ENCODE results near the gene TMEM126B.

Gene TMEM126B

GRCh38 chr11:85590848-85591483 is 37.4 kb upstream of the TMEM126B start:
- Histone ChIP-seq H3K9me2 (replicated peaks; ENCODE audit: low read depth, low read length) (no peaks in the 10 kb centered on the region), H2AFZ (ENCODE audit: low read length) (no peak overlapping the region), H3K36me3 (ENCODE audit: insufficient read depth, low read length) (no peaks in the 10 kb centered on the region), H3K4me2 (ENCODE audit: low read depth, low read length, poor library complexity, severe bottlenecking) (no peak overlapping the region), H3K4me1 (ENCODE audit: insufficient read depth, low read length, poor library complexity, severe bottlenecking) (no peaks in the 10 kb centered on the region), H3K79me2 (ENCODE audit: insufficient read depth, low read length) (no peaks in the 10 kb centered on the region), H4K20me1 (ENCODE audit: insufficient read depth, low read length, poor library complexity, severe bottlenecking) (no peaks in the 10 kb centered on the region), H3K4me3 (ENCODE audit: low read length, poor library complexity, severe bottlenecking) (no peak overlapping the region), H3K9ac (ENCODE audit: low read depth, low read length, poor library complexity, severe bottlenecking) (no peak overlapping the region), H3K27me3 (ENCODE audit: insufficient read depth, low read length, poor library complexity, severe bottlenecking) (no peaks in the 10 kb centered on the region), H3F3A (ENCODE audit: low read depth) (no peaks in the 10 kb centered on the region), H3K9me3 (ENCODE audit: insufficient read depth, low read depth, low read length) (no peaks in the 10 kb centered on the region)
- TF ChIP-seq EZH2phosphoT487 (IDR thresholded peaks at IDR 0.05; ENCODE audit: borderline replicate concordance), result no peak
- peak; percentile 63 for TF ChIP-seq CTCF (conservative IDR thresholded peaks at IDR 0.05; ENCODE audit: low read length)

GRCh38 chr11:85595285-85595884 is 33.0 kb upstream of the TMEM126B start:
- H3K9me3 ChIP-seq (ENCODE audit: insufficient read depth, low read depth, low read length), result no peaks in the 10 kb centered on the region
- no peak overlapping the region for H2AFZ ChIP-seq (ENCODE audit: low read length)
- no peaks in the 10 kb centered on the region for H3F3A ChIP-seq (ENCODE audit: low read depth)
- H3K4me1 ChIP-seq (ENCODE audit: insufficient read depth, low read length, poor library complexity, severe bottlenecking), result peaks cover 7% of the 10 kb centered on the region
- no peak for TF ChIP-seq EZH2phosphoT487 (IDR thresholded peaks at IDR 0.05; ENCODE audit: borderline replicate concordance)
- TF ChIP-seq CTCF (conservative IDR thresholded peaks at IDR 0.05; ENCODE audit: low read length), result peak; percentile 75
- H4K20me1 ChIP-seq (ENCODE audit: insufficient read depth, low read length, poor library complexity, severe bottlenecking), result no peaks in the 10 kb centered on the region
- no peak overlapping the region for H3K4me3 ChIP-seq (ENCODE audit: low read length, poor library complexity, severe bottlenecking)
- no peaks in the 10 kb centered on the region for H3K27me3 ChIP-seq (ENCODE audit: insufficient read depth, low read length, poor library complexity, severe bottlenecking)
- H3K79me2 ChIP-seq (ENCODE audit: insufficient read depth, low read length), result no peaks in the 10 kb centered on the region
- no peak overlapping the region for H3K9ac ChIP-seq (ENCODE audit: low read depth, low read length, poor library complexity, severe bottlenecking)
- no peaks in the 10 kb centered on the region for H3K9me2 ChIP-seq (replicated peaks; ENCODE audit: low read depth, low read length)
- no peak overlapping the region for H3K4me2 ChIP-seq (ENCODE audit: low read depth, low read length, poor library complexity, severe bottlenecking)
- no peaks in the 10 kb centered on the region for H3K36me3 ChIP-seq (ENCODE audit: insufficient read depth, low read length)

GRCh38 chr11:85596886-85597285 is 31.5 kb upstream of the TMEM126B start:
- H3K27me3 ChIP-seq (ENCODE audit: insufficient read depth, low read length, poor library complexity, severe bottlenecking), result no peaks in the 10 kb centered on the region
- no peaks in the 10 kb centered on the region for H3K79me2 ChIP-seq (ENCODE audit: insufficient read depth, low read length)
- H2AFZ ChIP-seq (ENCODE audit: low read length), result no peak overlapping the region
- no peaks in the 10 kb centered on the region for H3K36me3 ChIP-seq (ENCODE audit: insufficient read depth, low read length)
- no peaks in the 10 kb centered on the region for H3F3A ChIP-seq (ENCODE audit: low read depth)
- H3K9me3 ChIP-seq (ENCODE audit: insufficient read depth, low read depth, low read length), result no peaks in the 10 kb centered on the region
- H3K9me2 ChIP-seq (replicated peaks; ENCODE audit: low read depth, low read length), result no peaks in the 10 kb centered on the region
- no peak overlapping the region for H3K4me2 ChIP-seq (ENCODE audit: low read depth, low read length, poor library complexity, severe bottlenecking)
- no peak overlapping the region for H3K4me3 ChIP-seq (ENCODE audit: low read length, poor library complexity, severe bottlenecking)
- H4K20me1 ChIP-seq (ENCODE audit: insufficient read depth, low read length, poor library complexity, severe bottlenecking), result no peaks in the 10 kb centered on the region
- no peak overlapping the region for H3K9ac ChIP-seq (ENCODE audit: low read depth, low read length, poor library complexity, severe bottlenecking)
- peaks cover 7% of the 10 kb centered on the region for H3K4me1 ChIP-seq (ENCODE audit: insufficient read depth, low read length, poor library complexity, severe bottlenecking)
- TF ChIP-seq CTCF (conservative IDR thresholded peaks at IDR 0.05; ENCODE audit: low read length) (no peak), EZH2phosphoT487 (IDR thresholded peaks at IDR 0.05; ENCODE audit: borderline replicate concordance) (no peak)
